Measurements from ENCODE around the gene SAFB2. TPM values are rescaled to one million over a fixed set of nuclear protein-coding genes. Genes with fewer than 3 reads are reported as not detected.

SAFB2 gene
- total RNA-seq, 1 donor from 2014 or later: 91.9 TPM

- no peak overlapping the region for H3K27ac Mint-ChIP-seq (ENCODE audit: unreplicated experiment)
Measured at GRCh38 chr19:5542665-5543064, 79.9 kb downstream of the SAFB2 start.

GRCh38 chr19:5541456-5541855 lies 81.1 kb downstream of the SAFB2 start:
- Mint-ChIP-seq H3K27ac (ENCODE audit: unreplicated experiment) (no peak overlapping the region), H3K36me3 (ENCODE audit: unreplicated experiment) (no peaks in the 10 kb centered on the region), H3K27me3 (ENCODE audit: unreplicated experiment) (peaks cover 2% of the 10 kb centered on the region), H3K4me3 (ENCODE audit: unreplicated experiment) (no peak overlapping the region), H3K9me3 (ENCODE audit: unreplicated experiment) (no peaks in the 10 kb centered on the region), H3K4me1 (ENCODE audit: unreplicated experiment) (peaks cover 5% of the 10 kb centered on the region)
- DNase-seq (ENCODE audit: extremely low spot score, unreplicated experiment): no peak
- no peak for TF ChIP-seq CTCF (IDR thresholded peaks at IDR 0.05)

More at GRCh38 chr19:5542665-5543064, 79.9 kb downstream of the SAFB2 start:
- peaks cover 2% of the 10 kb centered on the region for H3K27me3 Mint-ChIP-seq (ENCODE audit: unreplicated experiment)
- no peak overlapping the region for H3K4me3 Mint-ChIP-seq (ENCODE audit: unreplicated experiment)
- H3K9me3 Mint-ChIP-seq (ENCODE audit: unreplicated experiment): no peaks in the 10 kb centered on the region
- peaks cover 2% of the 10 kb centered on the region for H3K4me1 Mint-ChIP-seq (ENCODE audit: unreplicated experiment)
- TF ChIP-seq CTCF (IDR thresholded peaks at IDR 0.05): no peak
- DNase-seq (ENCODE audit: extremely low spot score, unreplicated experiment): no peak
- no peaks in the 10 kb centered on the region for H3K36me3 Mint-ChIP-seq (ENCODE audit: unreplicated experiment)

- Mint-ChIP-seq H3K27me3 (ENCODE audit: unreplicated experiment) (peaks cover 2% of the 10 kb centered on the region), H3K4me1 (ENCODE audit: unreplicated experiment) (peaks cover 10% of the 10 kb centered on the region), H3K27ac (ENCODE audit: unreplicated experiment) (no peak overlapping the region), H3K4me3 (ENCODE audit: unreplicated experiment) (no peak overlapping the region), H3K36me3 (ENCODE audit: unreplicated experiment) (no peaks in the 10 kb centered on the region), H3K9me3 (ENCODE audit: unreplicated experiment) (peaks cover under 1% of the 10 kb centered on the region)
- TF ChIP-seq CTCF (IDR thresholded peaks at IDR 0.05): no peak
- DNase-seq (ENCODE audit: extremely low spot score, unreplicated experiment): no peak
Measured at GRCh38 chr19:5540208-5540607, 82.4 kb downstream of the SAFB2 start.

GRCh38 chr19:5537870-5538269 lies 84.7 kb downstream of the SAFB2 start:
- Mint-ChIP-seq H3K36me3 (ENCODE audit: unreplicated experiment) (peaks cover 3% of the 10 kb centered on the region), H3K27ac (ENCODE audit: unreplicated experiment) (no peak overlapping the region), H3K27me3 (ENCODE audit: unreplicated experiment) (peaks cover 2% of the 10 kb centered on the region), H3K4me1 (ENCODE audit: unreplicated experiment) (peaks cover 10% of the 10 kb centered on the region), H3K4me3 (ENCODE audit: unreplicated experiment) (no peak overlapping the region), H3K9me3 (ENCODE audit: unreplicated experiment) (peaks cover 9% of the 10 kb centered on the region)
- no peak for TF ChIP-seq CTCF (IDR thresholded peaks at IDR 0.05)
- no peak for DNase-seq (ENCODE audit: extremely low spot score, unreplicated experiment)

Other genes starting within 250 kb of the SAFB2 start
- gene ZNRF4, start 167.4 kb downstream of the SAFB2 start, total RNA-seq: not detected in 2 replicates
- gene TINCR, start 54.8 kb downstream of the SAFB2 start, total RNA-seq: 13.5 and 16.4 TPM in 2 replicates
- gene SAFB, start 307 bp upstream of the SAFB2 start, total RNA-seq: 88.2 and 97.1 TPM in 2 replicates
- gene MICOS13, start 57.7 kb upstream of the SAFB2 start, total RNA-seq: 59.1 and 60.7 TPM in 2 replicates
- gene HSD11B1L, start 58.3 kb upstream of the SAFB2 start, total RNA-seq: 9.7 and 10.7 TPM in 2 replicates
- gene RPL36, start 67.5 kb upstream of the SAFB2 start, total RNA-seq: 716 and 728 TPM in 2 replicates
- 90.3 and 93.9 TPM in 2 replicates for gene LONP1, start 97.4 kb upstream of the SAFB2 start, total RNA-seq
- gene CATSPERD, start 97.9 kb upstream of the SAFB2 start, total RNA-seq: not detected in 2 replicates
- 2.0 and 3.1 TPM in 2 replicates for gene PRR22, start 162.0 kb upstream of the SAFB2 start, total RNA-seq
- 29.0 and 30.9 TPM in 2 replicates for gene DUS3L, start 168.4 kb upstream of the SAFB2 start, total RNA-seq
- 0.40 TPM in 1 of 2 replicates, not detected in the other for gene NRTN, start 182.3 kb upstream of the SAFB2 start, total RNA-seq
- not detected in 2 replicates for gene FUT6, start 216.9 kb upstream of the SAFB2 start, total RNA-seq
- gene FUT3, start 228.7 kb upstream of the SAFB2 start, total RNA-seq: not detected in 2 replicates
- not detected in 2 replicates for gene FUT5, start 247.8 kb upstream of the SAFB2 start, total RNA-seq